ENCODE results near the gene EEPD1. TPM values are rescaled to one million over a fixed set of nuclear protein-coding genes. Genes with fewer than 3 reads are reported as not detected.

Gene EEPD1
- total RNA-seq, 1 donor from 2014 or later, result 9.8 TPM

GRCh38 chr7:36158321-36158605 lies 5.2 kb downstream of the EEPD1 start:
- intact Hi-C loops (cut with DNase I), result no loop called here
- TF ChIP-seq CTCF (IDR thresholded peaks at IDR 0.05) (no peak), POLR2A (IDR thresholded peaks at IDR 0.05) (no peak), POLR2AphosphoS5 (IDR thresholded peaks at IDR 0.05; ENCODE audit: insufficient read depth in 1 of 2, low read depth in 1 of 2) (no peak)
- Histone ChIP-seq H3K4me1 (peaks cover 83% of the 10 kb centered on the region), H3K27ac (no peak overlapping the region), H3K4me3 (no peak overlapping the region), H3K36me3 (no peaks in the 10 kb centered on the region), H3K9me3 (no peaks in the 10 kb centered on the region), H3K27me3 (no peaks in the 10 kb centered on the region)
- DNase-seq (ENCODE audit: extremely low spot score in 2 of 2), result no peak

GRCh38 chr7:36159618-36160017 lies 6.6 kb downstream of the EEPD1 start:
- no peak for DNase-seq (ENCODE audit: extremely low spot score in 2 of 2)
- intact Hi-C loops (cut with DNase I), result no loop called here
- Histone ChIP-seq H3K36me3 (no peaks in the 10 kb centered on the region), H3K9me3 (no peaks in the 10 kb centered on the region), H3K4me3 (no peak overlapping the region), H3K4me1 (peaks cover 70% of the 10 kb centered on the region), H3K27me3 (no peaks in the 10 kb centered on the region), H3K27ac (no peak overlapping the region)
- TF ChIP-seq POLR2AphosphoS5 (IDR thresholded peaks at IDR 0.05; ENCODE audit: insufficient read depth in 1 of 2, low read depth in 1 of 2) (no peak), CTCF (IDR thresholded peaks at IDR 0.05) (no peak), POLR2A (IDR thresholded peaks at IDR 0.05) (no peak)

GRCh38 chr7:36160313-36160712 lies 7.3 kb downstream of the EEPD1 start:
- H3K27me3 ChIP-seq, result no peaks in the 10 kb centered on the region
- H3K4me3 ChIP-seq, result no peak overlapping the region
- TF ChIP-seq POLR2A (IDR thresholded peaks at IDR 0.05) (no peak), POLR2AphosphoS5 (IDR thresholded peaks at IDR 0.05; ENCODE audit: insufficient read depth in 1 of 2, low read depth in 1 of 2) (no peak), CTCF (IDR thresholded peaks at IDR 0.05) (no peak)
- no peaks in the 10 kb centered on the region for H3K36me3 ChIP-seq
- no peak overlapping the region for H3K27ac ChIP-seq
- intact Hi-C loops (cut with DNase I), result no loop called here
- no peak for DNase-seq (ENCODE audit: extremely low spot score in 2 of 2)
- H3K4me1 ChIP-seq, result peaks cover 63% of the 10 kb centered on the region
- H3K9me3 ChIP-seq, result no peaks in the 10 kb centered on the region

GRCh38 chr7:36161996-36162395 lies 8.9 kb downstream of the EEPD1 start:
- Histone ChIP-seq H3K27me3 (no peaks in the 10 kb centered on the region), H3K4me3 (no peak overlapping the region), H3K27ac (no peak overlapping the region), H3K4me1 (peaks cover 47% of the 10 kb centered on the region), H3K9me3 (no peaks in the 10 kb centered on the region), H3K36me3 (no peaks in the 10 kb centered on the region)
- DNase-seq (ENCODE audit: extremely low spot score in 2 of 2), result no peak
- no peak for TF ChIP-seq POLR2AphosphoS5 (IDR thresholded peaks at IDR 0.05; ENCODE audit: insufficient read depth in 1 of 2, low read depth in 1 of 2)
- no peak for TF ChIP-seq POLR2A (IDR thresholded peaks at IDR 0.05)
- TF ChIP-seq CTCF (IDR thresholded peaks at IDR 0.05), result no peak
- intact Hi-C loops (cut with DNase I), result no loop called here

GRCh38 chr7:36165059-36165458 lies 12.0 kb downstream of the EEPD1 start:
- H3K36me3 ChIP-seq, result no peaks in the 10 kb centered on the region
- no peak for TF ChIP-seq CTCF (IDR thresholded peaks at IDR 0.05)
- peaks cover 16% of the 10 kb centered on the region for H3K4me1 ChIP-seq
- DNase-seq (ENCODE audit: extremely low spot score in 2 of 2), result no peak
- no peak overlapping the region for H3K27ac ChIP-seq
- intact Hi-C loops (cut with DNase I), result no loop called here
- H3K9me3 ChIP-seq, result no peaks in the 10 kb centered on the region
- no peaks in the 10 kb centered on the region for H3K27me3 ChIP-seq
- no peak overlapping the region for H3K4me3 ChIP-seq
